ENCODE results near the gene FAIM2. TPM values are rescaled to one million over a fixed set of nuclear protein-coding genes. Genes with fewer than 3 reads are reported as not detected.

Gene FAIM2
- total RNA-seq, 2 donors from 2014 or later, result 0.52 to 0.78 TPM

- ATAC-seq (no peak), DNase-seq (ENCODE audit: low spot score in 2 of 2) (no peak)
- no peak overlapping the region for H3K27ac Mint-ChIP-seq
- no peaks in the 10 kb centered on the region for H3K36me3 Mint-ChIP-seq
- no peaks in the 10 kb centered on the region for H3K9me3 Mint-ChIP-seq
These were observed 10.9 kb downstream of the FAIM2 start for GRCh38 chr12:49892732-49893317.

GRCh38 chr12:49892084-49892731, 11.5 kb downstream of the FAIM2 start:
- ATAC-seq (no peak), DNase-seq (ENCODE audit: low spot score in 2 of 2) (no peak)
- H3K27ac Mint-ChIP-seq, result peak overlapping the region in 1 of 2 donors; percentile 12
- H3K9me3 Mint-ChIP-seq, result no peaks in the 10 kb centered on the region
- H3K36me3 Mint-ChIP-seq, result no peaks in the 10 kb centered on the region

- H3K36me3 Mint-ChIP-seq, result no peaks in the 10 kb centered on the region
- ATAC-seq, result no peak
These were observed 12.2 kb downstream of the FAIM2 start for GRCh38 chr12:49891476-49891875.

GRCh38 chr12:49891012-49891411, 12.7 kb downstream of the FAIM2 start:
- Mint-ChIP-seq H3K36me3 (no peaks in the 10 kb centered on the region), H3K9me3 (no peaks in the 10 kb centered on the region), H3K27ac (no peak overlapping the region)
- DNase-seq (ENCODE audit: low spot score in 2 of 2), result no peak
- no peak for ATAC-seq

More at GRCh38 chr12:49891476-49891875, 12.2 kb downstream of the FAIM2 start:
- H3K27ac Mint-ChIP-seq, result no peak overlapping the region
- H3K9me3 Mint-ChIP-seq, result no peaks in the 10 kb centered on the region
- no peak for DNase-seq (ENCODE audit: low spot score in 2 of 2)

- ATAC-seq, result no peak
- DNase-seq (ENCODE audit: low spot score in 2 of 2), result no peak
- H3K27ac Mint-ChIP-seq, result no peak overlapping the region
- H3K9me3 Mint-ChIP-seq, result no peaks in the 10 kb centered on the region
- H3K36me3 Mint-ChIP-seq, result no peaks in the 10 kb centered on the region
These were observed 13.6 kb downstream of the FAIM2 start for GRCh38 chr12:49890096-49890461.

GRCh38 chr12:49889361-49890095, 14.2 kb downstream of the FAIM2 start:
- Mint-ChIP-seq H3K9me3 (no peaks in the 10 kb centered on the region), H3K27ac (no peak overlapping the region), H3K36me3 (no peaks in the 10 kb centered on the region)
- no peak for ATAC-seq
- no peak for DNase-seq (ENCODE audit: low spot score in 2 of 2)

- no peak for ATAC-seq
These were observed 15.1 kb downstream of the FAIM2 start for GRCh38 chr12:49888461-49889151.

GRCh38 chr12:49887536-49888401, 15.9 kb downstream of the FAIM2 start:
- ATAC-seq (no peak), DNase-seq (ENCODE audit: low spot score in 2 of 2) (no peak)
- H3K27ac Mint-ChIP-seq, result no peak overlapping the region
- H3K36me3 Mint-ChIP-seq, result no peaks in the 10 kb centered on the region
- H3K9me3 Mint-ChIP-seq, result no peaks in the 10 kb centered on the region

More at GRCh38 chr12:49888461-49889151, 15.1 kb downstream of the FAIM2 start:
- no peaks in the 10 kb centered on the region for H3K36me3 Mint-ChIP-seq
- H3K27ac Mint-ChIP-seq, result no peak overlapping the region
- DNase-seq (ENCODE audit: low spot score in 2 of 2), result no peak
- no peaks in the 10 kb centered on the region for H3K9me3 Mint-ChIP-seq

- ATAC-seq (no peak), DNase-seq (ENCODE audit: low spot score in 2 of 2) (no peak)
- no peaks in the 10 kb centered on the region for H3K9me3 Mint-ChIP-seq
- H3K36me3 Mint-ChIP-seq, result no peaks in the 10 kb centered on the region
- H3K27ac Mint-ChIP-seq, result no peak overlapping the region
These were observed 16.6 kb downstream of the FAIM2 start for GRCh38 chr12:49887091-49887490.

GRCh38 chr12:49885663-49886461, 17.8 kb downstream of the FAIM2 start:
- H3K27ac Mint-ChIP-seq, result no peak overlapping the region
- DNase-seq (ENCODE audit: low spot score in 2 of 2) (no peak), ATAC-seq (no peak)
- H3K9me3 Mint-ChIP-seq, result no peaks in the 10 kb centered on the region
- no peaks in the 10 kb centered on the region for H3K36me3 Mint-ChIP-seq

GRCh38 chr12:49885118-49885517, 18.6 kb downstream of the FAIM2 start:
- ATAC-seq (no peak), DNase-seq (ENCODE audit: low spot score in 2 of 2) (no peak)
- H3K27ac Mint-ChIP-seq, result no peak overlapping the region
- H3K36me3 Mint-ChIP-seq, result no peaks in the 10 kb centered on the region
- peaks cover 5 to 6% of the 10 kb centered on the region in 2 donors for H3K9me3 Mint-ChIP-seq

GRCh38 chr12:49882851-49883464, 20.7 kb downstream of the FAIM2 start:
- no peak for DNase-seq (ENCODE audit: low spot score in 2 of 2)
- H3K9me3 Mint-ChIP-seq, result peaks cover 27 to 28% of the 10 kb centered on the region in 2 donors
- H3K36me3 Mint-ChIP-seq, result no peaks in the 10 kb centered on the region
- peak overlapping the region in 1 of 2 donors; percentile 22 for H3K27ac Mint-ChIP-seq
- ATAC-seq, result no peak

GRCh38 chr12:49882248-49882850, 21.4 kb downstream of the FAIM2 start:
- Mint-ChIP-seq H3K9me3 (peaks cover 31 to 32% of the 10 kb centered on the region in 2 donors), H3K36me3 (no peaks in the 10 kb centered on the region), H3K27ac (no peak overlapping the region)
- DNase-seq (ENCODE audit: low spot score in 2 of 2) (no peak), ATAC-seq (no peak)

GRCh38 chr12:49881415-49882247, 22.1 kb downstream of the FAIM2 start:
- Mint-ChIP-seq H3K36me3 (no peaks in the 10 kb centered on the region), H3K9me3 (peaks cover 31 to 32% of the 10 kb centered on the region in 2 donors), H3K27ac (no peak overlapping the region)
- no peak for ATAC-seq
- no peak for DNase-seq (ENCODE audit: low spot score in 2 of 2)

Measured in activated naive CD4-positive, alpha-beta T cell treated with anti-CD3 and anti-CD28 coated beads, Interleukin-2, amount 50 U/mL, for 72 hours (primary cell).